Activated effector memory CD4-positive, alpha-beta T cell treated with anti-CD3 and anti-CD28 coated beads, Interleukin-2, amount 50 U/mL, for 16 hours (primary cell): ENCODE measurements around the gene LAD1.

Source experiments
- DNase-seq: peaks from one replicate; pipeline ENCODE4 v3.0.0-alpha.2; 2020

LAD1 gene

DNA sequence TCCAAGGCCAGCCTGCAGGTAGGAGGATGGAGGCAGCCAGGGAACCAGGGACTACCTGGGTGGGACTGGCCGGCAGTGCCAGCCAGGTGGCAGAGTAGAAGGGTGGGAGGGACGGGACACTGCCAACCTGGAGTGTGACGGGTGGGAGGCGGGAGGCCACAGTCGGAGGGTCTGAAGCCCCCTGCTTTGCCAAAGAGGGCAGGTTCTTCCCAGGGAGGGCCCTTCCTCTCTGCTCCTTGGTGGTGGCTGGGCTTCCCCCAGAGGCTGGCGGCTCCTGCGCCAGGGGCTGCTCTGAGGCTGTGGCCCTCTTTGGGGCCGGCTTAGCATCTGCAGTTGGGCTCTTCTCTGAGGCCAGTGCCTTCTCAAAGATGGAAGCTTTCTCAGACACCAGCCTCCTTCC is 12.9 kb downstream of the LAD1 start:
- DNase-seq, result no peak

DNA sequence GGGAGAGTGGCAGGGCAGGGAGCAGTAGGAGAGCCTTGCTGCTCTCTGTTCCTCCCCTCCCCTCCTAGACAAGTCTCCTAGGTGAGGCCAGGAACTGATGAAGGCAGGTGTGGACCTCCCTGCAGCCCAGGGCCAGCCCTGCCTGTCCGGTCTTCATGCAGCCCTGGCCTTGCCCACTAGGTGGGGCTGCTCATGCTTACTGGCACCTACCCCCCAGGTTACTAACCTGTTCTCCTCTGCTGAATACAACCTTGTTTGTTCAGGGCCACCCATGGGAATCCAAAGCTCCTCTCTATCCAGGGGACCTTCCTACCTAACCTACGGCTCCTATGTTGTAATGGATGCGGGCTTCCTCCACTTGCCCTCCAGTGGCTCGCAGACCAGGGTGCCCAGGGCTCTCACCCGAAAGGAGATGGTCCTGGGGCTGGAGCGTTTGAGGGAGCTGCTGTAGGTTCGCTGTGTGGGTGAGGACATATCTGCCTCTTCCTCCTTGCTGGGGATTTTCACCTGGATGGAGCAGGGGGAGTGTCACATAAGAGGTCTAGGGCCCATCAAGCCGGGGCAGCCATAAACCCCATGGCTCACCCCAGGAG is 13.7 kb downstream of the LAD1 start:
- peak; percentile 72 for DNase-seq

GRCh38 chr1:201384406-201384782 is 14.7 kb downstream of the LAD1 start:
- no peak for DNase-seq

- DNase-seq, result no peak
These were observed 15.3 kb downstream of the LAD1 start for GRCh38 chr1:201383647-201384405.

- no peak for DNase-seq
These were observed 18.0 kb downstream of the LAD1 start for GRCh38 chr1:201381130-201381529.

GRCh38 chr1:201379733-201380242 is 19.3 kb downstream of the LAD1 start:
- no peak for DNase-seq

- no peak for DNase-seq
These were observed 20.3 kb downstream of the LAD1 start for GRCh38 chr1:201378804-201379203.

GRCh38 chr1:201377611-201378092 is 21.5 kb downstream of the LAD1 start, which contains the start of gene TNNT2:
Gene TNNT2 (minus strand): TSS chr1:201377680. CDS start chr1:201373254, 4,426 bp downstream.
- DNase-seq, result no peak

DNA sequence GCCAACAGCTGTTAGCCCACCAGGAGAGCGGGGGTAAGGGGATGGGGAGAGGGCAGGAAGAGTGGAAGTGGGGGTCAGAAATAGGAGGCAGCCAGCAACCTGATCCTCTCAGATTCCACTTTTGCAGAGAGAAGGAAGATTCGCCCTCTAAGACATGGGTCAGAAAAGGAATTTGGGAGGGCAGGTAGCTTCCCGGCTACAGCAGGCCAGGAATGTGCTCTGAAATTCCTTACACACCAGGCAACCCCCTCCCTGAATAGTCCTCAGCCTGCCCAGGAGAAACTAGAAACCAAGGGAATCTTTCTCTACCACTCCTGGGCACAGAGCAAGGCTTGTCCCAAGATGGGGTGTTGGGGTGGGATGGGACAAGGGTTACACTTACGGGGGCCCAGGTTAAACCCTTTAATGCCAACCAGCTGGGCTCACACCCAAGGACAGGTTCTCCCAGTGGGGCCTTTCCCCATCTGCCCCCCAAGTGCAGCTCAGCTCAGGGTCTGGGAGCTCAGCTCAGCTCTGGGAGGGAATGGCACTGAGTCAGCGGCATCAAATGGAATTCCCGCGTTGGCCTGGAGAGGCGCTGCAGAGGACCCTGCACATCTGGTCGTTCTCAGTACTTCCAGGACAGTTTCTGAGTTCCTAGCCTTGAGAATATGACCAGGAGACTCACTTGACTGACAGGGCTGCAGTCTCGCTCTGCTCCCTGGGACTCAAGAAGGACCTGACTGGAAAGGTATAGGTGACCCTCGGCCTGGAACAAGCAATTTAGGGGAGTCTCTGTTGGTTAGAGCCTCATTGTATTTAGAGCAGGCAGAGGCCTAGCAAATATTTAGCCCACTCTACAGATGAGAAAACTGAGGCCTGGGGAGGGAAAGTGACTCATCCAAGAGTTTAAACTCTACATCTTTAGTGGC is 22.4 kb downstream of the LAD1 start:
- DNase-seq, result no peak

- DNase-seq, result no peak
These were observed 23.0 kb downstream of the LAD1 start for GRCh38 chr1:201376107-201376463.

DNA sequence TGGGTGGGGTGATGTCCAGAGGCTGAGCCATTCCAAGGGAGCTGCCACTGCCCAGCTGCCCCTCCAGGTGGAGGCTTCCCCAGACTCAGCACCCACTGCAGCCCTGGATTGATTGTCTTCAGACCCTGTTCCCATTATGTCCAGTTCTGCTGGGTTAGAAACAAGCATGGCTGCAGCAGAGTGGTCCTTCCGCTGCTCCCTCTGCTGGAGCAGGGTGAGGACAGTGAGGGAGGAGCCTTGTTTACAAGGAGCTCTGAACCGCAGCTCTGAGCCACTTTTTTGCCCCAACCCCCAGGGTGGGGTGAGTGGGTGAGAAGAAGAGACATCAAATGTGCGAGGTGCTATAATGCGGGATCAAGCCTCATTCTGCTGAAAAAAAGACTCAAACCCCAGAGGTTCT is 24.0 kb downstream of the LAD1 start:
- no peak for DNase-seq

DNA sequence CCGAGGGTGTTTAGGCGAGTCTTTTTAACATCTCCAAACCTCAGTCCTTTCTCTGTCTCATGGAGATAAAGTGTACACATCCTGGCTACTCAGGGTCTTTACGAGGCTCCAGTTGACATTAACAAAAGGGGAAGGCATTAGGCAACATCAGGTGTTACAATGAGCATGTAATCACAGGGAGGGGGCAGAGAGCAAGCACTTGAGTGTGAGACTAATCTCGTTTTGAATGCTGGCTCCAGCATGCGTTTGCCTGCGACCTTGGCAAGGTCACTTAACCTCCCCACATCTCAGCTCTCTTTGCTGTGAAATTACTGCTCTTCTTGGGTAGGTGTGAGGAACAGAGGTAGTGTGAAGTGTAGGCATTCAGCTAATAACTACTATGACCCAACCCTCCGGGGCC is 24.8 kb downstream of the LAD1 start:
- no peak for DNase-seq

DNA sequence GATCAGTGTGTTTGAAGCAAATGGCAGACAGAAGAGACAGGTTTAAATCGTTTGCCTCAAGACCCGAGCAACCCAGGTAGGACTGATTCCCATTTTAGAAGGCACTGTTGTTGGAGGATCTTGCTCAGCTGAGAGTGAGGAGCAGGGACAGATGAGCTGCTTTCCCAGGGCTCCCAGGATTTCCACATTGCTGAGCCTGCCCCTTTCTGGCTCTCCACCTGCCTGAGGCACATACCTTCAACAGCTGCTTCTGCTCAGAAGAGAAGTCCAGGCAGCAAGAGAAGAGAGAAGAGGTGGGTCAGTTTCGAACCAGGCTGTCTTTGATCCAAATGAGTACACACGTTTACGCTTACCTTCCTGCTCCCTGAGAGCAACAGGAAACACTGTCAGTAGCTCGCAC is 27.3 kb downstream of the LAD1 start:
- DNase-seq, result no peak

GRCh38 chr1:201371276-201371675 is 27.8 kb downstream of the LAD1 start:
- DNase-seq, result no peak

DNA sequence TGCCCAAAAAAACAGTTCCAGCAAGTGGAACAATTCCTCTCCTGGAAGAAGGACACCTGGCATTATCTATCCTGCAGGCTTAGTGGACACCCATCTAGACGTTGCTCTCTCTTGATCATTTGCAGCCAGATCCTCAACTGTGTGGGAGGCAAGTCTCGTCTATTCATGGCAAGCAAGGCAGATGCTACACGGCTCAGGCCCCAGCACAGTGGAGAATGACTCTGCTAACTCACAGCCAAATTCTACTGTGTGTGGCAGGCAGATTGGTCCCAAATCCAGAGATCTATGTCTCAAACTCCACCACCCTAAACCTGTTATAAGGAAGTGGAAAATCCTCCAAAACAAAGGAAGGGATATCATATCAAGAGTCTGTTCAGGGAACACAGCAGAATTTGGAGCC is 28.6 kb downstream of the LAD1 start:
- DNase-seq, result no peak

- no peak for DNase-seq
These were observed 29.9 kb downstream of the LAD1 start for GRCh38 chr1:201369209-201369608.

- no peak for DNase-seq
These were observed 32.4 kb downstream of the LAD1 start for GRCh38 chr1:201366696-201367095.

- no peak for DNase-seq
These were observed 33.9 kb downstream of the LAD1 start for GRCh38 chr1:201365251-201365650.

DNA sequence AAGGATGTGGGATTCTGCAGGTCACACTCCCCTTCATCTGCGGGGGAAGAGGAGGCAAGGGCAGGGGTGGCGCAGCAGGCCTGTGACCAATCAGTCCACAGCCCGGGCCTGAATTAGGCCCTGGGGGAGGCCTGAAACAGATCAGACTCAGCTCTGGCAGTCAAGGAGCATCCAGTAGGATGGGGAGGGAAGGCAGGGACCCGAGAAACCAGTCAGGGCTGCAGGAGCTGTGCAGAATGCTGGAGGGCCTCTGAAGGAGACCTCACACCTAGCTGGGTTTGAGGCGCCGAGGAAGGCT is 34.4 kb downstream of the LAD1 start:
- no peak for DNase-seq

DNA sequence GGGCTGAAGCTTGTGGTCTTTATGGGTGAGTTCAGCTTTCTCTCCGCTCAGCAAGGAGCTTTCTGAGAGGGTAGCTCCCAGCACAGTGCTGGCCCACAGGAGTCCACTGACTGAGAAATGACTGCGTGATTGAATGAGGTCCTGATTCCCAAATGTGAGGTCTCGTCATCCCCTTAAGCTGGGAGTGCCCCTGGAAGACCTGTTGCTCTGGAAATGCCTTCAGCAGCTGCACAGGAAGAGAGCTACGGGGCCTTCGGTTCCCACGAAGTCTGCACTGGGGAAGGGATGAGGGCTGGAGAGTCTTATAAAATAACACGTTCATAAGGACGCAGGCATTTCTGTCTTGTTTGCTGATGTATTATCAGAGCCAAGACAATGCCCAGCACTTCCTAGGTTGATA is 35.7 kb downstream of the LAD1 start:
- no peak for DNase-seq

- no peak for DNase-seq
These were observed 36.2 kb downstream of the LAD1 start for GRCh38 chr1:201362906-201363305.

DNA sequence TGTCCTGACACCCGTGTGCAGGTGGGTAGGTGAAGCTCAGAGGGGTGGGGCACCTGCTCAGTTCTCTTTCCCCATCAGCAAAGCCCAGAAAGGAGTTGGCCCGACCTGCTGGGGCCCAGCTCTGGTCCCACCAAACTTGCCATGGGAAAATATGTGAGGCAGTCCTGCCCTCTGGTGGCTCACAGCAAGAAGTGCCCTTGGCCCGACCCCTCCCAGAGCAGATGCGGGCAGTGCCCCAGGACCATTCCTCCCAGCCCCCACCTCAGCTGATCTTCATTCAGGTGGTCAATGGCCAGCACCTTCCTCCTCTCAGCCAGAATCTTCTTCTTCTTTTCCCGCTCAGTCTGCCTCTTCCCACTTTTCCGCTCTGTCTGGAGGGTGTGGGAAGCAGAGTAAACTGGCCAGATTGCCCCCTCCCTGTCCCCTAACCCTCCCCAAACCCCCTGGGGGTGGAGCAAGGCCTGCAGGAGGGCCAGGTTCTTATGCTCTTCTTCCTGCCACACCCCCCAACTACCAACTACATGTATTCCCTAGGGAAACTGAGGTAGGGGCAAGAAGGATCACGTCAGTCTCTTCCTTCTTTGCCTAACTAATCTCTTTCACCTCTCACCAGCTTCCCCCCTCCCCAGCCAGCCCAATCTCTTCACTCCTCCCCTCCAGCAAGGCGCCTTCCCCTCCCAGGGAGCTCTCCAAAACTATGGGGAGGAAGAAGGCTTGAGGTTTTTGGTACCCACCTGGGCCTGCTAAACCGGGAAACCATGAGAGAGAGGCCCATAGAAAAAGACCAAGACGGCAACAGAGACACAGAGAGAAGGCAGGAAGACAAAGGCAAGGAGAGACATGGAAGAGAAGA is 37.2 kb downstream of the LAD1 start:
- no peak for DNase-seq
